MM.1S (cell line): ENCODE data around the gene AGAP1.

Source experiments
- CTCF ChIP-seq: fragments of 300-600 bp; sonication (generic); IDR thresholded peaks from 2 replicates; pipeline ENCODE4 v1.5.1; 2016; ENCODE audit warnings: antibody characterized with exemption, low read length, mixed read lengths
- EZH2 ChIP-seq: fragments of 300-600 bp; sonication (generic); optimal IDR thresholded peaks from 2 replicates; pipeline ENCODE3; 2017; ENCODE audit warnings: low read depth, mild to moderate bottlenecking, antibody characterized with exemption, low read length, mixed read lengths
- EZH2phosphoT487 ChIP-seq: fragments of 300-600 bp; sonication (generic); IDR thresholded peaks from 2 replicates; pipeline ENCODE4 v1.6.1; 2018; ENCODE audit warnings: antibody characterized with exemption, low read length

GRCh38 chr2:235728800-235729556, 235.1 kb downstream of the AGAP1 start:
- no peak for TF ChIP-seq CTCF
- no peak for TF ChIP-seq EZH2
- no peak for TF ChIP-seq EZH2phosphoT487
